ENCODE data around the gene BACH2. TPM values are rescaled to one million over a fixed set of nuclear protein-coding genes. Genes with fewer than 3 reads are reported as not detected.

BACH2 gene
- total and polyA plus RNA-seq, 10 of the 15 experiments (the other 5 are each of a cell fraction or from before 2014, with no cell fraction given): 0.03 to 0.28 (median 0.04) TPM; not detected in 3

- no peaks in the 10 kb centered on the region for H3K79me2 ChIP-seq (ENCODE audit: control insufficient read depth, insufficient read depth, low read length)
- TF ChIP-seq ZBTB4 (CRISPR knock-in tag; IDR thresholded peaks at IDR 0.05): no peak
- TF ChIP-seq NFYB (IDR thresholded peaks at IDR 0.05; ENCODE audit: insufficient read depth, low read depth, low read length): no peak
- no peak for TF ChIP-seq SMC3 (IDR thresholded peaks at IDR 0.05; ENCODE audit: borderline replicate concordance, low read length)
- no peak for TF ChIP-seq IRF5 (IDR thresholded peaks at IDR 0.05; ENCODE audit: borderline replicate concordance)
- no peak for TF ChIP-seq PML (IDR thresholded peaks at IDR 0.05; ENCODE audit: low read length)
- TF ChIP-seq FOS (IDR thresholded peaks at IDR 0.05; ENCODE audit: borderline replicate concordance, extremely low read depth, insufficient read length): no peak
- TF ChIP-seq ZBTB33 (IDR thresholded peaks at IDR 0.05): no peak
- TF ChIP-seq FOXK2 (IDR thresholded peaks at IDR 0.05): no peak
- TF ChIP-seq YBX1 (IDR thresholded peaks at IDR 0.05): no peak
- TF ChIP-seq ATF7 (IDR thresholded peaks at IDR 0.05; ENCODE audit: low read depth): no peak
- no peak for TF ChIP-seq TBL1XR1 (IDR thresholded peaks at IDR 0.05; ENCODE audit: low read depth, low read length)
- TF ChIP-seq CEBPB (IDR thresholded peaks at IDR 0.05; ENCODE audit: borderline replicate concordance in 1 of 2, low read depth in 2 of 2, low read length in 2 of 2): no peak
- TF ChIP-seq RELA (IDR thresholded peaks at IDR 0.05; ENCODE audit: borderline replicate concordance, partially characterized antibody): no peak
- TF ChIP-seq CREB1 (IDR thresholded peaks at IDR 0.05; ENCODE audit: low read depth): no peak
- TF ChIP-seq LARP7 (IDR thresholded peaks at IDR 0.05): no peak
- ChIA-PET SMC1A (ENCODE audit: uncharacterized antibody, unreplicated experiment) (interaction anchor here (1.4 kb wide), 1 partner anchor 26 kb away, joined by 4 read pairs; no protein-coding TSS in a partner anchor), RAD21 (ENCODE audit: unreplicated experiment) (interaction anchor here (1.4 kb wide), 1 partner anchor 514 kb away, joined by 3 read pairs; no protein-coding TSS in a partner anchor), CTCF (interaction anchor here (1.0 to 1.4 kb wide), 2 partner anchors 26 to 511 kb away, joined by 3 read pairs; no protein-coding TSS in a partner anchor), POLR2A (no interaction called here)
- no peaks in the 10 kb centered on the region for H3K36me3 ChIP-seq (ENCODE audit: control insufficient read depth in 2 of 2, insufficient read depth in 2 of 2, low read length in 1 of 2)
- H3K27me3 ChIP-seq (replicated peaks in 1 of 2; ENCODE audit: control insufficient read depth in 2 of 2, insufficient read depth in 2 of 2, low read length in 1 of 2): peaks cover 0 to 1% of the 10 kb centered on the region in 2 experiments; a peak in 3 of 4 replicates
- H3K4me3 ChIP-seq: no peak overlapping the region
- no peak for DNase-seq (ENCODE audit: low read depth, low spot score)
- H3K4me2 ChIP-seq (ENCODE audit: control insufficient read depth, insufficient read depth): no peak overlapping the region
- WGBS (ENCODE audit: insufficient coverage, insufficient replicate concordance, low lambda C conversion rate, missing lambda C conversion rate): 21% methylated on average over 3 of the region's 3 CpGs
- H4K20me1 ChIP-seq (ENCODE audit: control insufficient read depth, insufficient read depth): no peaks in the 10 kb centered on the region
- intact Hi-C loops (cut with micrococcal nuclease; ENCODE audit: unreplicated experiment) (no loop called here), in situ Hi-C loops (cut with MboI) (no loop called here)
- H3K27ac ChIP-seq (ENCODE audit: control insufficient read depth, insufficient read depth): no peak overlapping the region
- no peak for FAIRE-seq
- H2AFZ ChIP-seq (ENCODE audit: control insufficient read depth, low read depth, low read length): no peak overlapping the region
- BruUV-seq (replicated peaks): no TSS peak
- ATAC-seq: no peak
- H3K9me3 ChIP-seq (replicated peaks; ENCODE audit: control insufficient read depth, insufficient read depth, low read length): no peaks in the 10 kb centered on the region
- H3K4me1 ChIP-seq (ENCODE audit: control insufficient read depth, insufficient read depth, low read length): no peaks in the 10 kb centered on the region
- no peak overlapping the region for H3K9ac ChIP-seq (ENCODE audit: control insufficient read depth, insufficient read depth, low read length)
Measured at GRCh38 chr6:89966913-89967312, 329.7 kb downstream of the BACH2 start.
